ENCODE data around the gene ABCC1. TPM values are rescaled to one million over a fixed set of nuclear protein-coding genes. Genes with fewer than 3 reads are reported as not detected.

The ABCC1 gene
- total RNA-seq, 4 donors from 2014 or later, result 19.3 to 43.7 (median 26.2) TPM

DNA sequence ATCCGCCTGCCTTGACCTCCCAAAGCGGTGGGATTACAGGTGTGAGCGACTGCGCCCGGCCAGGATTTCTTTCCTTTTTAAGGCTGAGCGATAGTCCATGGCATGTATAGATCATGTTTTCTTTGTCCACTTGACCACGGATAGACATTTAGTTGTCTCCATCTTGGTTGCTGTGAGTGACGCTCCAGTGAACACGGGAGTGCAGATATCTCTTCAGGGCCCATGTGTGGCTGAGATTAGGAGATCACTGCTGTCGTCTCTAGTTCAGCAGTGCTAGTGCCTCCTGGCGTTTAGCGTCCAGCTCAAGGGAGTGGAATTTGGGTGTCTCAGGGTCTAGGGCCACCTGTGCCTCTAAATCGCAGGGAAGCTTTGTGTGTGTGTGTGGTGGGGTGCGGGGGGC, 41.5 kb downstream of the ABCC1 start:
- H3K27ac ChIP-seq, result peak overlapping the region in 1 of 4 donors; percentile 92
- no peak overlapping the region for H3K4me3 ChIP-seq
- H3K4me1 ChIP-seq, result peaks cover 51 to 53% of the 10 kb centered on the region in 2 donors
- H3K27me3 ChIP-seq, result no peaks in the 10 kb centered on the region
- TF ChIP-seq, protein P1, sequence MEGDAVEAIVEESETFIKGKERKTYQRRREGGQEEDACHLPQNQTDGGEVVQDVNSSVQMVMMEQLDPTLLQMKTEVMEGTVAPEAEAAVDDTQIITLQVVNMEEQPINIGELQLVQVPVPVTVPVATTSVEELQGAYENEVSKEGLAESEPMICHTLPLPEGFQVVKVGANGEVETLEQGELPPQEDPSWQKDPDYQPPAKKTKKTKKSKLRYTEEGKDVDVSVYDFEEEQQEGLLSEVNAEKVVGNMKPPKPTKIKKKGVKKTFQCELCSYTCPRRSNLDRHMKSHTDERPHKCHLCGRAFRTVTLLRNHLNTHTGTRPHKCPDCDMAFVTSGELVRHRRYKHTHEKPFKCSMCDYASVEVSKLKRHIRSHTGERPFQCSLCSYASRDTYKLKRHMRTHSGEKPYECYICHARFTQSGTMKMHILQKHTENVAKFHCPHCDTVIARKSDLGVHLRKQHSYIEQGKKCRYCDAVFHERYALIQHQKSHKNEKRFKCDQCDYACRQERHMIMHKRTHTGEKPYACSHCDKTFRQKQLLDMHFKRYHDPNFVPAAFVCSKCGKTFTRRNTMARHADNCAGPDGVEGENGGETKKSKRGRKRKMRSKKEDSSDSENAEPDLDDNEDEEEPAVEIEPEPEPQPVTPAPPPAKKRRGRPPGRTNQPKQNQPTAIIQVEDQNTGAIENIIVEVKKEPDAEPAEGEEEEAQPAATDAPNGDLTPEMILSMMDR (IDR thresholded peaks at IDR 0.05 in 4 of 5, conservative IDR thresholded peaks at IDR 0.05 in 1 of 5), result no peak
- TF ChIP-seq POLR2A (IDR thresholded peaks at IDR 0.05), result no peak
- ATAC-seq, result no peak
- in situ Hi-C loops (cut with MboI; ENCODE audit: low sequenced_read_pairs in 4 of 4), result no loop called here
- no peaks in the 10 kb centered on the region for H3K36me3 ChIP-seq
- no peak for DNase-seq
- no peaks in the 10 kb centered on the region for H3K9me3 ChIP-seq
- intact Hi-C loops (cut with DNase I; ENCODE audit: low total_unique reads), result no loop called here

DNA sequence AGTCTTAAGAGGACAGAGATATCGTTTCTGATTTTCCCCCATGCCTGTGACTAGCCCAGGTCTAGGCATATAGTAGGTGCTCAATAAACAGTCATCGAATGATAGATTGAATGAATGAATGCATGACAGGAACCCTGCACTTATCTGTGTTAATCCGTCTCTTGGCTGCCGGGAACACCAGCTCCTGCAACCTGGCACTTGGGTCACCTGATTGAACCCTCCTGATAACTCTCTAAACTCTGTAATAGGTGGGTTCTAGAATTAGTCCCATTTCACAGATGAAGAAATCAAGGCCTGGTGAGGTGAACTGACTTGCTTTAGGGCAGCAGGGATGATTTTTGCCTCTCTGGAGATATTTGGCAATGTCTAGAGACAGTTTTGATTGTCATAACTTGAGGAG, 43.7 kb downstream of the ABCC1 start:
- in situ Hi-C loops (cut with MboI; ENCODE audit: low sequenced_read_pairs in 4 of 4) (no loop called here), intact Hi-C loops (cut with DNase I; ENCODE audit: low total_unique reads) (no loop called here)
- TF ChIP-seq POLR2A (IDR thresholded peaks at IDR 0.05), result no peak
- TF ChIP-seq, protein P1 (IDR thresholded peaks at IDR 0.05 in 4 of 5, conservative IDR thresholded peaks at IDR 0.05 in 1 of 5), result no peak
- Histone ChIP-seq H3K4me3 (no peak overlapping the region), H3K4me1 (peaks cover 56% of the 10 kb centered on the region in 2 donors), H3K36me3 (no peaks in the 10 kb centered on the region), H3K9me3 (no peaks in the 10 kb centered on the region), H3K27ac (peak overlapping the region in 2 of 4 donors; percentile 20 to 22), H3K27me3 (no peaks in the 10 kb centered on the region)
- ATAC-seq (no peak), DNase-seq (no peak)

GRCh38 chr16:15993541-15993940, 44.1 kb downstream of the ABCC1 start:
- no peaks in the 10 kb centered on the region for H3K36me3 ChIP-seq
- TF ChIP-seq, protein P1 (IDR thresholded peaks at IDR 0.05 in 4 of 5, conservative IDR thresholded peaks at IDR 0.05 in 1 of 5), result no peak
- no peak for TF ChIP-seq POLR2A (IDR thresholded peaks at IDR 0.05)
- DNase-seq (no peak), ATAC-seq (no peak)
- no peaks in the 10 kb centered on the region for H3K27me3 ChIP-seq
- no peak overlapping the region for H3K4me3 ChIP-seq
- peak overlapping the region; percentile 18 to 91 (median 66) for H3K27ac ChIP-seq
- intact Hi-C loops (cut with DNase I; ENCODE audit: low total_unique reads), result no loop called here
- no peaks in the 10 kb centered on the region for H3K9me3 ChIP-seq
- in situ Hi-C loops (cut with MboI; ENCODE audit: low sequenced_read_pairs in 4 of 4), result no loop called here
- peaks cover 55 to 56% of the 10 kb centered on the region in 2 donors for H3K4me1 ChIP-seq

DNA sequence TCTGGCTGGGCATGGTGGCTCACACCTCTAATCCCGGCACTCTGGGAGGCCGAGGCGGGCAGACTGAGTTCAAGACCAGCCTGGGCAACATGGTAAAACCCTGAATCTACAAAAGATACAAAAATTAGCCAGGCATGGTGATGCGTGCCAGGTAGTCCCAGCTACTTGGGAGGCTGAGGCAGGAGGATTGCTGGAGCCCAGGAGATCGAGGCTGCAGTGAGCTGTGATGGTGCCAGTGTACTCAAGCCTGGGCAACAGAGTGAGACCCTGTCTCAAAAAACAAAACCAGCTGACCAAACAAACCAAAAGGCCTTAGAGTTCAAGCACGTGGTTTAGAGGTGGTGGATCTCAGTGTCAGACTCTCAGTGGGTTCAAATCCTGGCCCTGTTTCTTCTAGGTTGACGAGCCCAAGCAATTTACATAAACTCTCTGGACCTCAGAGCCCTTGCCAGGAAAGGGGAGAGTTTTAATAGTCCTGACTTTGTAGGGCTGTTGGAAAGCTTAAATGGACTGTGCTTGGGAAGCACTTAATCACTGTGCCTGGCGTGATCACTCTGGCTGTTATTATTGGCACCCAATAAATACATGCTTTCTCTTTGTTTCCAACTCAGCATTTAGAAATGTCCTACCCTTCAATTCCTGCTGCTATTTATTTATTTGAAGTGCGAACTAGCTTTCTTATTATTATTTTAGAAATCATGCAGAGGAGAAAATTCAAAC, 44.7 kb downstream of the ABCC1 start:
- TF ChIP-seq, protein P1 (IDR thresholded peaks at IDR 0.05 in 4 of 5, conservative IDR thresholded peaks at IDR 0.05 in 1 of 5), result no peak
- TF ChIP-seq POLR2A (IDR thresholded peaks at IDR 0.05), result no peak
- H3K27ac ChIP-seq, result peak overlapping the region; percentile 18 to 91 (median 66)
- H3K4me1 ChIP-seq, result peaks cover 55 to 56% of the 10 kb centered on the region in 2 donors
- intact Hi-C loops (cut with DNase I; ENCODE audit: low total_unique reads) (no loop called here), in situ Hi-C loops (cut with MboI; ENCODE audit: low sequenced_read_pairs in 4 of 4) (no loop called here)
- DNase-seq, result no peak
- H3K36me3 ChIP-seq, result no peaks in the 10 kb centered on the region
- H3K27me3 ChIP-seq, result no peaks in the 10 kb centered on the region
- H3K4me3 ChIP-seq, result no peak overlapping the region
- no peak for ATAC-seq
- no peaks in the 10 kb centered on the region for H3K9me3 ChIP-seq
